ENCODE data around the gene APOBEC3A. TPM values are rescaled to one million over a fixed set of nuclear protein-coding genes. Genes with fewer than 3 reads are reported as not detected.
A peak's percentile ranks its signal among the peaks of the same experiment; 100 is the strongest.

The APOBEC3A gene
- polyA plus RNA-seq, result 0.07 TPM
- long read RNA-seq, donor 1, result 0 reads
- long read RNA-seq, donor 2, result 0 reads
- long read RNA-seq, donor 3, result 0 reads
- long read RNA-seq, donor 4, result 0 reads
- long read RNA-seq, donor 5, result 0 reads
- long read RNA-seq, donor 6, result 0 reads
- long read RNA-seq, donor 7, result 0 reads
- long read RNA-seq, donor 8, result 0 reads
- long read RNA-seq, donor 9, result 0 reads
- long read RNA-seq, donor 10, result 0 reads
- long read RNA-seq, donor 11, result 0 reads

- peak in 1 of 2 donors; percentile 23 for DNase-seq
- H3K27me3 ChIP-seq (ENCODE audit: control insufficient read depth, insufficient read depth, low read length), result no peaks in the 10 kb centered on the region
- H3K9me3 ChIP-seq (ENCODE audit: control insufficient read depth, low read depth, low read length), result no peaks in the 10 kb centered on the region
- no peak within 1 kb of the TSS for H3K4me3 ChIP-seq (ENCODE audit: low read length)
- peaks cover 26% of the 10 kb centered on the region for H3K4me1 ChIP-seq (ENCODE audit: control insufficient read depth, insufficient read depth, low read length)
- no peaks in the 10 kb centered on the region for H3K36me3 ChIP-seq (ENCODE audit: control insufficient read depth, insufficient read depth, low read length)
- 40% methylated on average over 1 of the region's 11 CpGs for WGBS (ENCODE audit: insufficient coverage, low lambda C conversion rate)
- H3K27ac ChIP-seq (ENCODE audit: low read length), result no peak within 1 kb of the TSS
Observed at GRCh38 chr22:38957046-38957770, at the start of gene APOBEC3A. Gene APOBEC3A, plus strand, starts transcription at chr22:38957609. Its CDS starts 83 bp downstream, at chr22:38957692.

- Histone ChIP-seq H3K4me1 (ENCODE audit: control insufficient read depth, insufficient read depth, low read length) (peaks cover 13% of the 10 kb centered on the region), H3K36me3 (ENCODE audit: control insufficient read depth, insufficient read depth, low read length) (no peaks in the 10 kb centered on the region), H3K27me3 (ENCODE audit: control insufficient read depth, insufficient read depth, low read length) (peaks cover 11% of the 10 kb centered on the region), H3K9me3 (ENCODE audit: control insufficient read depth, low read depth, low read length) (peaks cover 8% of the 10 kb centered on the region), H3K4me3 (ENCODE audit: low read length) (no peak overlapping the region), H3K27ac (ENCODE audit: low read length) (no peak overlapping the region)
- DNase-seq, result no peak
- no CpG with 5 or more reads among the region's 2 CpGs for WGBS (ENCODE audit: insufficient coverage, low lambda C conversion rate)
Observed at GRCh38 chr22:38907767-38908166, 49.6 kb upstream of the APOBEC3A start.

- Histone ChIP-seq H3K4me3 (ENCODE audit: low read length) (no peak overlapping the region), H3K4me1 (ENCODE audit: control insufficient read depth, insufficient read depth, low read length) (peaks cover 11% of the 10 kb centered on the region), H3K27ac (ENCODE audit: low read length) (no peak overlapping the region), H3K9me3 (ENCODE audit: control insufficient read depth, low read depth, low read length) (no peaks in the 10 kb centered on the region), H3K27me3 (ENCODE audit: control insufficient read depth, insufficient read depth, low read length) (peaks cover 16% of the 10 kb centered on the region), H3K36me3 (ENCODE audit: control insufficient read depth, insufficient read depth, low read length) (no peaks in the 10 kb centered on the region)
- WGBS (ENCODE audit: insufficient coverage, low lambda C conversion rate), result 71% methylated on average over 1 of the region's 1 CpG
- no peak for DNase-seq
Observed at GRCh38 chr22:38911434-38911833, 46.0 kb upstream of the APOBEC3A start.

- H3K27me3 ChIP-seq (ENCODE audit: control insufficient read depth, insufficient read depth, low read length), result peaks cover 5% of the 10 kb centered on the region
- no peaks in the 10 kb centered on the region for H3K9me3 ChIP-seq (ENCODE audit: control insufficient read depth, low read depth, low read length)
- peaks cover 39% of the 10 kb centered on the region for H3K4me1 ChIP-seq (ENCODE audit: control insufficient read depth, insufficient read depth, low read length)
- no peaks in the 10 kb centered on the region for H3K36me3 ChIP-seq (ENCODE audit: control insufficient read depth, insufficient read depth, low read length)
- no peak overlapping the region for H3K4me3 ChIP-seq (ENCODE audit: low read length)
- DNase-seq, result no peak
- no CpG with 5 or more reads among the region's 1 CpG for WGBS (ENCODE audit: insufficient coverage, low lambda C conversion rate)
- H3K27ac ChIP-seq (ENCODE audit: low read length), result no peak overlapping the region
Observed at GRCh38 chr22:38919631-38920190, 37.7 kb upstream of the APOBEC3A start.

GRCh38 chr22:38921120-38921519 lies 36.3 kb upstream of the APOBEC3A start:
- peak overlapping the region; percentile 2 for H3K27ac ChIP-seq (ENCODE audit: low read length)
- no peak overlapping the region for H3K4me3 ChIP-seq (ENCODE audit: low read length)
- no peaks in the 10 kb centered on the region for H3K9me3 ChIP-seq (ENCODE audit: control insufficient read depth, low read depth, low read length)
- no CpG with 5 or more reads among the region's 6 CpGs for WGBS (ENCODE audit: insufficient coverage, low lambda C conversion rate)
- H3K27me3 ChIP-seq (ENCODE audit: control insufficient read depth, insufficient read depth, low read length), result peaks cover 5% of the 10 kb centered on the region
- no peaks in the 10 kb centered on the region for H3K36me3 ChIP-seq (ENCODE audit: control insufficient read depth, insufficient read depth, low read length)
- DNase-seq, result peak; percentile 54 to 84
- H3K4me1 ChIP-seq (ENCODE audit: control insufficient read depth, insufficient read depth, low read length), result peaks cover 52% of the 10 kb centered on the region

- Histone ChIP-seq H3K27me3 (ENCODE audit: control insufficient read depth, insufficient read depth, low read length) (no peaks in the 10 kb centered on the region), H3K36me3 (ENCODE audit: control insufficient read depth, insufficient read depth, low read length) (no peaks in the 10 kb centered on the region), H3K27ac (ENCODE audit: low read length) (peak overlapping the region; percentile 2), H3K9me3 (ENCODE audit: control insufficient read depth, low read depth, low read length) (no peaks in the 10 kb centered on the region), H3K4me3 (ENCODE audit: low read length) (no peak overlapping the region), H3K4me1 (ENCODE audit: control insufficient read depth, insufficient read depth, low read length) (peaks cover 52% of the 10 kb centered on the region)
- DNase-seq, result peak; percentile 30 to 53
- no CpG with 5 or more reads among the region's 4 CpGs for WGBS (ENCODE audit: insufficient coverage, low lambda C conversion rate)
Observed at GRCh38 chr22:38921806-38922205, 35.6 kb upstream of the APOBEC3A start.

- no peaks in the 10 kb centered on the region for H3K9me3 ChIP-seq (ENCODE audit: control insufficient read depth, low read depth, low read length)
- H3K27me3 ChIP-seq (ENCODE audit: control insufficient read depth, insufficient read depth, low read length), result no peaks in the 10 kb centered on the region
- peak overlapping the region; percentile 87 for H3K27ac ChIP-seq (ENCODE audit: low read length)
- H3K4me1 ChIP-seq (ENCODE audit: control insufficient read depth, insufficient read depth, low read length), result peaks cover 59% of the 10 kb centered on the region
- peak; percentile 79 to 84 for DNase-seq
- WGBS (ENCODE audit: insufficient coverage, low lambda C conversion rate), result no CpG with 5 or more reads among the region's 10 CpGs
- H3K36me3 ChIP-seq (ENCODE audit: control insufficient read depth, insufficient read depth, low read length), result no peaks in the 10 kb centered on the region
- H3K4me3 ChIP-seq (ENCODE audit: low read length), result peak overlapping the region; percentile 14
Observed at GRCh38 chr22:38923463-38924346, 33.7 kb upstream of the APOBEC3A start.

- WGBS (ENCODE audit: insufficient coverage, low lambda C conversion rate), result 11% methylated on average over 3 of the region's 9 CpGs
- peak; percentile 89 to 94 for DNase-seq
- no peaks in the 10 kb centered on the region for H3K36me3 ChIP-seq (ENCODE audit: control insufficient read depth, insufficient read depth, low read length)
- H3K9me3 ChIP-seq (ENCODE audit: control insufficient read depth, low read depth, low read length), result no peaks in the 10 kb centered on the region
- no peaks in the 10 kb centered on the region for H3K27me3 ChIP-seq (ENCODE audit: control insufficient read depth, insufficient read depth, low read length)
- peaks cover 59% of the 10 kb centered on the region for H3K4me1 ChIP-seq (ENCODE audit: control insufficient read depth, insufficient read depth, low read length)
- H3K27ac ChIP-seq (ENCODE audit: low read length), result peak overlapping the region; percentile 87
- H3K4me3 ChIP-seq (ENCODE audit: low read length), result peak overlapping the region; percentile 14
Observed at GRCh38 chr22:38924347-38924952, 33.0 kb upstream of the APOBEC3A start.

- DNase-seq, result no peak
- no peaks in the 10 kb centered on the region for H3K36me3 ChIP-seq (ENCODE audit: control insufficient read depth, insufficient read depth, low read length)
- H3K4me1 ChIP-seq (ENCODE audit: control insufficient read depth, insufficient read depth, low read length), result peaks cover 63% of the 10 kb centered on the region
- no peaks in the 10 kb centered on the region for H3K9me3 ChIP-seq (ENCODE audit: control insufficient read depth, low read depth, low read length)
- WGBS (ENCODE audit: insufficient coverage, low lambda C conversion rate), result no CpG with 5 or more reads among the region's 7 CpGs
- H3K4me3 ChIP-seq (ENCODE audit: low read length), result no peak overlapping the region
- H3K27me3 ChIP-seq (ENCODE audit: control insufficient read depth, insufficient read depth, low read length), result no peaks in the 10 kb centered on the region
- H3K27ac ChIP-seq (ENCODE audit: low read length), result no peak overlapping the region
Observed at GRCh38 chr22:38925571-38926041, 31.8 kb upstream of the APOBEC3A start.

Measured in large intestine (tissue), 12 donors.